Measurements from ENCODE around the gene STK32A.

Gene STK32A

GRCh38 chr5:147303976-147304375 is 69.2 kb downstream of the STK32A start:
- DNase-seq (ENCODE audit: low spot score in 2 of 2) (no peak), ATAC-seq (ENCODE audit: low read depth) (no peak)
- no peaks in the 10 kb centered on the region for H3K27me3 Mint-ChIP-seq

GRCh38 chr5:147305147-147305546 is 70.3 kb downstream of the STK32A start:
- Mint-ChIP-seq H3K27me3 (no peaks in the 10 kb centered on the region), H3K4me1 (no peaks in the 10 kb centered on the region), H3K27ac (no peak overlapping the region), H3K9me3 (peaks cover 5% of the 10 kb centered on the region), H3K36me3 (no peaks in the 10 kb centered on the region), H3K4me3 (no peak overlapping the region)
- no peak for ATAC-seq (ENCODE audit: low read depth)
- no peak for DNase-seq (ENCODE audit: low spot score in 2 of 2)

More at GRCh38 chr5:147303976-147304375, 69.2 kb downstream of the STK32A start:
- Mint-ChIP-seq H3K27ac (no peak overlapping the region), H3K4me3 (no peak overlapping the region), H3K4me1 (no peaks in the 10 kb centered on the region), H3K9me3 (peaks cover 5% of the 10 kb centered on the region), H3K36me3 (no peaks in the 10 kb centered on the region)

- H3K36me3 Mint-ChIP-seq: no peaks in the 10 kb centered on the region
- no peaks in the 10 kb centered on the region for H3K27me3 Mint-ChIP-seq
- no peak overlapping the region for H3K27ac Mint-ChIP-seq
- no peaks in the 10 kb centered on the region for H3K4me1 Mint-ChIP-seq
- DNase-seq (ENCODE audit: low spot score in 2 of 2): no peak
- no peak for ATAC-seq (ENCODE audit: low read depth)
- H3K9me3 Mint-ChIP-seq: peaks cover 5% of the 10 kb centered on the region
- no peak overlapping the region for H3K4me3 Mint-ChIP-seq
Observed at GRCh38 chr5:147306351-147306750, 71.5 kb downstream of the STK32A start.

GRCh38 chr5:147307170-147307569 is 72.3 kb downstream of the STK32A start:
- DNase-seq (ENCODE audit: low spot score in 2 of 2): no peak
- H3K27me3 Mint-ChIP-seq: no peaks in the 10 kb centered on the region
- no peaks in the 10 kb centered on the region for H3K36me3 Mint-ChIP-seq
- H3K4me3 Mint-ChIP-seq: no peak overlapping the region
- H3K27ac Mint-ChIP-seq: no peak overlapping the region
- peaks cover 5% of the 10 kb centered on the region for H3K9me3 Mint-ChIP-seq
- ATAC-seq (ENCODE audit: low read depth): no peak
- no peaks in the 10 kb centered on the region for H3K4me1 Mint-ChIP-seq

- DNase-seq (ENCODE audit: low spot score in 2 of 2) (no peak), ATAC-seq (ENCODE audit: low read depth) (no peak)
- no peaks in the 10 kb centered on the region for H3K4me1 Mint-ChIP-seq
- no peak overlapping the region for H3K27ac Mint-ChIP-seq
- no peaks in the 10 kb centered on the region for H3K36me3 Mint-ChIP-seq
- H3K27me3 Mint-ChIP-seq: no peaks in the 10 kb centered on the region
- H3K4me3 Mint-ChIP-seq: no peak overlapping the region
- H3K9me3 Mint-ChIP-seq: peaks cover 2% of the 10 kb centered on the region
Observed at GRCh38 chr5:147309621-147310020, 74.8 kb downstream of the STK32A start.

GRCh38 chr5:147310059-147310704 is 75.4 kb downstream of the STK32A start:
- Mint-ChIP-seq H3K9me3 (peaks cover 2% of the 10 kb centered on the region), H3K4me3 (no peak overlapping the region), H3K4me1 (no peaks in the 10 kb centered on the region), H3K27ac (no peak overlapping the region), H3K36me3 (no peaks in the 10 kb centered on the region), H3K27me3 (no peaks in the 10 kb centered on the region)
- DNase-seq (ENCODE audit: low spot score in 2 of 2) (no peak), ATAC-seq (ENCODE audit: low read depth) (no peak)

GRCh38 chr5:147317978-147318684 is 83.3 kb downstream of the STK32A start:
- Mint-ChIP-seq H3K4me3 (no peak overlapping the region), H3K27me3 (no peaks in the 10 kb centered on the region), H3K27ac (no peak overlapping the region), H3K9me3 (peaks cover 2% of the 10 kb centered on the region), H3K36me3 (no peaks in the 10 kb centered on the region), H3K4me1 (no peaks in the 10 kb centered on the region)
- ATAC-seq (ENCODE audit: low read depth) (no peak), DNase-seq (ENCODE audit: low spot score in 2 of 2) (no peak)

GRCh38 chr5:147321569-147321968 is 86.7 kb downstream of the STK32A start:
- Mint-ChIP-seq H3K4me3 (no peak overlapping the region), H3K27me3 (no peaks in the 10 kb centered on the region), H3K4me1 (no peaks in the 10 kb centered on the region), H3K27ac (no peak overlapping the region), H3K9me3 (peaks cover 1% of the 10 kb centered on the region), H3K36me3 (no peaks in the 10 kb centered on the region)
- ATAC-seq (ENCODE audit: low read depth): no peak
- DNase-seq (ENCODE audit: low spot score in 2 of 2): no peak

- no peak for DNase-seq (ENCODE audit: low spot score in 2 of 2)
- Mint-ChIP-seq H3K36me3 (no peaks in the 10 kb centered on the region), H3K27me3 (no peaks in the 10 kb centered on the region), H3K4me1 (no peaks in the 10 kb centered on the region), H3K4me3 (no peak overlapping the region), H3K27ac (no peak overlapping the region), H3K9me3 (peaks cover 1% of the 10 kb centered on the region)
- ATAC-seq (ENCODE audit: low read depth): no peak
Observed at GRCh38 chr5:147327421-147327820, 92.6 kb downstream of the STK32A start.

GRCh38 chr5:147327905-147328304 is 93.1 kb downstream of the STK32A start:
- Mint-ChIP-seq H3K27me3 (no peaks in the 10 kb centered on the region), H3K36me3 (no peaks in the 10 kb centered on the region), H3K4me3 (no peak overlapping the region), H3K4me1 (no peaks in the 10 kb centered on the region), H3K9me3 (peaks cover 1% of the 10 kb centered on the region), H3K27ac (no peak overlapping the region)
- no peak for DNase-seq (ENCODE audit: low spot score in 2 of 2)
- no peak for ATAC-seq (ENCODE audit: low read depth)

- no peaks in the 10 kb centered on the region for H3K4me1 Mint-ChIP-seq
- H3K27ac Mint-ChIP-seq: no peak overlapping the region
- peaks cover 5% of the 10 kb centered on the region for H3K9me3 Mint-ChIP-seq
- no peaks in the 10 kb centered on the region for H3K36me3 Mint-ChIP-seq
- H3K27me3 Mint-ChIP-seq: no peaks in the 10 kb centered on the region
- H3K4me3 Mint-ChIP-seq: no peak overlapping the region
- no peak for ATAC-seq (ENCODE audit: low read depth)
- no peak for DNase-seq (ENCODE audit: low spot score in 2 of 2)
Observed at GRCh38 chr5:147332658-147333057, 97.8 kb downstream of the STK32A start.

- H3K27me3 Mint-ChIP-seq: no peaks in the 10 kb centered on the region
- H3K36me3 Mint-ChIP-seq: no peaks in the 10 kb centered on the region
- no peak for DNase-seq (ENCODE audit: low spot score in 2 of 2)
- H3K27ac Mint-ChIP-seq: no peak overlapping the region
- peaks cover 8% of the 10 kb centered on the region for H3K9me3 Mint-ChIP-seq
- no peak overlapping the region for H3K4me3 Mint-ChIP-seq
- ATAC-seq (ENCODE audit: low read depth): no peak
- H3K4me1 Mint-ChIP-seq: no peaks in the 10 kb centered on the region
Observed at GRCh38 chr5:147336876-147337275, 102.0 kb downstream of the STK32A start.

GRCh38 chr5:147339313-147339712 is 104.5 kb downstream of the STK32A start:
- Mint-ChIP-seq H3K4me1 (no peaks in the 10 kb centered on the region), H3K4me3 (no peak overlapping the region), H3K9me3 (peaks cover 8% of the 10 kb centered on the region), H3K27ac (no peak overlapping the region), H3K36me3 (no peaks in the 10 kb centered on the region), H3K27me3 (no peaks in the 10 kb centered on the region)
- no peak for ATAC-seq (ENCODE audit: low read depth)
- DNase-seq (ENCODE audit: low spot score in 2 of 2): no peak

- Mint-ChIP-seq H3K4me1 (no peaks in the 10 kb centered on the region), H3K4me3 (no peak overlapping the region), H3K27me3 (no peaks in the 10 kb centered on the region), H3K27ac (no peak overlapping the region), H3K9me3 (peaks cover 8% of the 10 kb centered on the region), H3K36me3 (no peaks in the 10 kb centered on the region)
- ATAC-seq (ENCODE audit: low read depth) (no peak), DNase-seq (ENCODE audit: low spot score in 2 of 2) (no peak)
Observed at GRCh38 chr5:147340941-147341340, 106.1 kb downstream of the STK32A start.

- Mint-ChIP-seq H3K27ac (no peak overlapping the region), H3K4me1 (no peaks in the 10 kb centered on the region), H3K9me3 (peaks cover 8% of the 10 kb centered on the region), H3K4me3 (no peak overlapping the region), H3K36me3 (no peaks in the 10 kb centered on the region), H3K27me3 (no peaks in the 10 kb centered on the region)
- no peak for ATAC-seq (ENCODE audit: low read depth)
- DNase-seq (ENCODE audit: low spot score in 2 of 2): no peak
Observed at GRCh38 chr5:147341345-147341744, 106.5 kb downstream of the STK32A start.

All from memory B cell (primary cell).